SIG-M5 treated with dmso at 0.1 percent for 504 hours (cell line): ENCODE results near the gene ASPN.

Experiments used
- DNase-seq: peaks from one replicate; lab custom pipeline; 2025; ENCODE audit not compliant: unreplicated experiment; lab: John Stamatoyannopoulos, UW

Gene ASPN

GRCh38 chr9:92506184-92506857, 24.0 kb upstream of the ASPN start:
- DNase-seq = no peak

- no peak for DNase-seq
These were observed 22.6 kb upstream of the ASPN start for GRCh38 chr9:92504881-92505280.

DNA sequence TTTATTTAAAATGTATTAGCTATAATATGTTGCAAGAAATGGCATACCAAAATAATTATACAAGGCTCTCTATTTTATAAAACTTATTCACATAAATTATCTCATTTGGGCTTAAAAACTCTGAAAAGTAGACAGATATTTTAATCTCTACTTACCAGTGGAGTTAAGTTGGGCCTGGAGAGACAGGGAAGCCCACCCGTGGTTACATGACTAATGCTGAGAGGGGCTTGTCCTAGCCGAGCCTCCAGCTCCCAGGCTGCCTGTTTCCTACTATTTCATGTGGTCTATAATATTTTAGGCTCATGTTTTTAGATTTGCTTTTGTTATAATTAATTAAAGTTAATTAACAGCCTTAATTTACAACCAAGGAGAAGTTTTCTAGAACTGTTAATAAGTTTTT, 20.9 kb upstream of the ASPN start:
- no peak for DNase-seq

- peak; percentile 52 for DNase-seq
These were observed 19.5 kb upstream of the ASPN start for GRCh38 chr9:92501671-92502393.

DNA sequence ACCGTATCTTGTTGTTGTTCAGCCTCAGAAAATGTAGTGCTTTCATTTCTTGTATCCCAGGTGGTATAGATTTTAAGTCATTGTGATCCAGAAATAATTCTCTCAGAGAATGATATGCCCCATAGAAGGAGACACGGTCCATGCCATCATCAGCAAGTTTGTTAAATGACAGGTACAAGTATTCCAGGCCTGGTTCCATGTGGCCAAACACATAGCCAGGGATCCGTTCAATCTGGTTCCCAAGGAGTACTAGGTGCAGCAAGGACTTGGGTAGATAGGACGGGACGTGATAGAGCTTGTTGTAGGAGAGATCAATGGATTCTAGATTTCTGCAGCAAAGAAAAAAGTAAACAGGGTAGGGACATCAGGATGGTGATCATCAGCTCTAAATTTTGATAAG, 18.4 kb upstream of the ASPN start:
- no peak for DNase-seq

DNA sequence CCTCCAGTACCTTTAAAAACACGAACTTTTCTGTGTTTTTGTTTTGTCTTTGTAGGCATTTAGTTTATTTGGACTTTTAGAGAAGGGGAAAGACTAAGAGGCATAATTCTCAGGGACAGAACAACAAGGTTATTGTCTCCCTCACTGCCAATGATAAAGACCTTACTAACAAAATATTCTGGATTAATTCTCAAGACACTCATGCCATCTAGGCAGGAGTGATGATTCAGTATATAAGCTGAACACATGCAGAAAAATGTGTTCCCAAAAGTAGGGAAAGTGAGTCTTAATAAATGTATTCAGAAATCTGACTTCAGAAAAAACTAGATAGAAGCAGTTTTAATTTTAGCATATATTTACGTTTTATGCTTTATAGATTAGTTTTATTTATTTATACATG, 17.4 kb upstream of the ASPN start:
- no peak for DNase-seq

- DNase-seq = no peak
These were observed 14.3 kb upstream of the ASPN start for GRCh38 chr9:92496396-92497176.

DNA sequence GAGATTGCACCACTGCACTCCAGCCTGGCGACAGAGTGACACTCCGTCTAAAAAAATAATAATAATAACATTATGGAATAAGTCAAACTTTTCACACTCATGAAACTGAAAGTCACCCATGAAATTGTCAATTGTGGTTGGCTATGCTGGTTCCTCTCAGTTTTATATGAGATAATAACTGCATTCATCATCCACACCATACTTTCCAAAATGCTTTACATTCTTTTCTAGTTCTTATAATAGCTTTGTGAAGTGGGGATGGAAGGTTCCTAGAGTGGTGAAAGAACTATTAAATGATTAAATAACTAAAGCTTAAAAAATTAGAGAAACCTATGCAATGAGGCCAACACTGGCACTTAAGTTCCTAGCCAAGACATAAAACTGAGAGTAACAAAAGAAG, 12.6 kb upstream of the ASPN start:
- DNase-seq = no peak

- DNase-seq = no peak
These were observed 11.6 kb upstream of the ASPN start for GRCh38 chr9:92493749-92494387.

GRCh38 chr9:92492781-92493401, 10.6 kb upstream of the ASPN start:
- DNase-seq = no peak

GRCh38 chr9:92488681-92489550, 6.6 kb upstream of the ASPN start:
- no peak for DNase-seq

DNA sequence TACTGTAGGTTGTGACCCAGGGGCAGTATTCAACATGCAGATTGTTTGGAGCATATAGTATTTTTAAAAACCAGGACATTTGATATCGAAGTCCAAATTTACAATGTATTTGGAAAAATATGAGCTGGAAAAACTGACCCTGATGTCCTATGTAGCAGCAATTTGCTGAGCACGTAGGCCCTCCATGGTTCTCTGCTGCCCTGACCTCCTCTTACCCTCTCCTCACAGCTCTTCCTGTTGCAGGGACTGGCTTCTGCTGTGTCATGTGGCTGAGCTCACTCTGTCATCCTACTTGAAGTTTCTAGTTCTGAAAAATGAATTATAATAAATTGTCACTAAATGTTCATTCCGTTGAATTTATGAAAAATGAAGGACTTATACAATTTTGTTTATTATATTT, 4.1 kb upstream of the ASPN start:
- DNase-seq = no peak

DNA sequence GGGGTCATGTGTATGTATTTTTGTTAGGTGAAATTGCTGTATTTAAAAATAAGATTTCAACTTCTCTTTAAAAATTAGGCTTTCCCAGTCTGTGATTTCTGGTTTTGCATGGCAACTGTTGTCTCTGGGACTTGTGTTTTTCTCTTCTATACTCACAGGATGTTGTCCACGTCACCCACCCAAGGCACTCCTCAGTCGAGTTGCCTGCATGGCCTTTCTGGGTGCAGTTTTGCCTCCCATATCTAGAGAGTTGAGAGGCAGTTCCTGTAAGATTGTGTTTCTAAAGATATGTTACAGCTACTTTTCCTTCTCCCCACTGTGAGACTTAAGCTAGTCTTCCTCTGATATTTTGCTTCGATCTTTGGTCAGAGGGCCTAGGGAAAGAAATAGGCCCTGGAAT, 2.3 kb upstream of the ASPN start:
- DNase-seq = no peak

GRCh38 chr9:92483627-92484545, 1.6 kb upstream of the ASPN start:
- DNase-seq = no peak

DNA sequence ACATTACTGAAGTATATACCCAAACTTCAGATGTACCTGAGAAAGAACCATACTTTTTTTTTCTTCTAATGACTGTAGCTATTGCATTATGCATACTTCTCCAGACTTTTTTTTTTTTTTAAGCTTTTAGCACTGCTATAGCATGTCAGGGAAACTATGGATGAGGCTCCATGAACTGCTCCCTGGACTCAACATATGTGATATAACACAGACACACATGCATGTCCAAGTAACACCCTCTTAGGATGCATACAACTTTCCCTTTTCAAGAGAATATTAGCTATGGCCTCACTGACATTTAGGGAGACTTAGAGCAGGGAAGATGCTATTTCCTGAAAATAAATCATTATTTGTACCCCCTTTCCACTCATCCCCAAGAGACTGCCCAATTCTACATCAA, 499 bp upstream of the ASPN start:
- DNase-seq = no peak

GRCh38 chr9:92480986-92481633, 1.2 kb downstream of the ASPN start:
- DNase-seq = no peak

DNA sequence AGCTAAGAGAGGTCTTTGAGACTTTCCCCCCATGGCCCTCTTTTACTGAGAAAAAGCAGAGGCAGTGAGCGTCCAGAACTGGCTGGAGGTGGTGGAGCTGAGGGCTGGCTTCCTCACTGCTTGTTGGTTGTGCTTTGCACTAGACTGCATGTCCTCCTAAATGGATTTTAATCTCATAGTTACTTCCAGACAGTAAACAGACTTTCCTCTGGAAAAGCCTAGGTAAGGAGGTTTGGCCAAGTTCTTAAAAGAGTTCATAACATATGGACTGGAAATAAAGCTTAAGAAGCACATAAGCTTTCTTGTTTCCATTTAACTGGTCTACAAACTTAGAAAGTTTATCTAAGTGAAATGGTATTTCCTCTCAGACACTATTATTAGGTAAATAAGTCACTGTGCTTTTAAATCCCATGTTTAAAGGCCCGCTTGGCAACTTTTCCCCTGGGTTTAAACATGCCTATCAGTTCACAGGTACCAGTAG, 2.0 kb downstream of the ASPN start:
- no peak for DNase-seq

- no peak for DNase-seq
These were observed 3.0 kb downstream of the ASPN start for GRCh38 chr9:92479346-92479745.

GRCh38 chr9:92478783-92479182, 3.5 kb downstream of the ASPN start:
- DNase-seq = no peak
